Erythroblast (primary cell): Measurements from ENCODE around the gene ICAM4.

Source experiments
- GATA1 ChIP-seq: IDR thresholded peaks from 2 replicates; pipeline ENCODE4 v1.6.1; 2011; ENCODE audit warnings: low read depth, mild to moderate bottlenecking, control low read depth, low read length, moderate library complexity
- POLR2A ChIP-seq: IDR thresholded peaks from 2 replicates; pipeline ENCODE4 v1.6.1; 2011; ENCODE audit warnings: mild to moderate bottlenecking, low read length

DNA sequence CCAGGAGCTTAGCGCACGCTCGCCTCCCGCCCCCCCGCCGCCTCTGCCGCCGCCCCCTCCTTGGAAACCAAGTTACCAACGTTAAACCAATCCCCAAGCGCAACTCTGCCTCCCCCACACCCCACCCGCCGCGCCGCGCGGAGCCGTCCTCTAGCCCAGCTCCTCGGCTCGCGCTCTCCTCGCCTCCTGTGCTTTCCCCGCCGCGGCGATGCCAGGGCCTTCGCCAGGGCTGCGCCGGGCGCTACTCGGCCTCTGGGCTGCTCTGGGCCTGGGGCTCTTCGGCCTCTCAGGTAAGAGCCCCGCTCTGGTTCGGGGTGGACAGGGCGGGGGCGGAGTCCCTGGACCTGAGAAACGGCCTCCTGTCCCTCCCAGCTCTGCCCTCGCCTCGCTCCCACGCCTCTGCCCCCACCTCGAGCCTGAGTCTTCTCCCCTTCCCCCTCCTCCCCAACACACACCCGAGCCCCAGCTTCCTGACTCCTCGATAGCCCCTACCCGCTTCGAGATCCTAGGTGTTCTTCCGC lies 3.1 kb downstream of the ICAM4 start, which contains the start of gene ICAM5:
- no peak for TF ChIP-seq POLR2A
- TF ChIP-seq GATA1, result no peak
